ENCODE data around the gene XIRP1. TPM values are rescaled to one million over a fixed set of nuclear protein-coding genes. Genes with fewer than 3 reads are reported as not detected.
"Not testable (repeated sequence)": the region's sequence is repeated elsewhere in the genome, so short reads cannot be mapped to it uniquely, and the experiment has no call there.

Gene XIRP1
- total and polyA plus RNA-seq, 7 donors = 111 to 2,126 (median 601) TPM

DNA sequence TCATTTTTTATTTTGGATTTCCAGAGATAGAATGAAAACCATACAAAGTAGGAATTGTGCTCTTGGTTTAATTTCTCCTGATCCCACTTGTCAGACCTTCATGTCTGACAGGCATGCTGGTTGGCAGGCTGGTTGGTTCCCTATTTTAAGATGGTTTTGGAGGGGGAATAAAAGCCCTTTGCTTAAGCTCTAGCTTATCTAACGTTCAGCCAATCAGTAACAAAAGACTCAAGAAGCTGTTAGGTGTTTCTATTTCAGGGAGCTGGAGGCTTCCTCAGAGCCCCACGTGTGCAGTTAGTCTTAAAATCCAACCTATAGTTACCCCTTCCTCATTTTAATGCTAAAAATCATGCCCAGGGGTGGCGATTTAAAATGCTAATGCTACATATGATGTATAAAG is 40.5 kb upstream of the XIRP1 start:
- WGBS, 3 donors = 34 to 40% (median 34%) methylated on average over 3 of the region's 3 CpGs

DNA sequence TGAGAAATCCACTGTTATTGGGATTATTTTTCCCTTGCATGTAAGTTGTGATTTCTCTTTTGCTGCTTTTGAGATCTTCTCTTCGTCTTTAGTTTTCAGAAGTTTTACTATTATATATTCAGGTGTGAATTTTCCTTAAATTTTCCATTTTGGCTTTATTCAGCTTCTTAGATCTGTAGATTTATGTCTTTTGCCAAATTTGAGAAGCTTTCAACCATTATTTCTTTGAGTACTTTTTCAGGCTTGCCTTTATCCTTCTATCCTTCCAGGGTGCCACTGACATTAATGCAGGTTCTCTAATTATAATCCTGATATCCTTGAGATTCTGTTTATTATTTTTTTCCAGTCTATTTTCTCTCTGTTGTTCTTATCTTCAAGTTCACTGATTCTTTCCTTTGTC is 38.1 kb upstream of the XIRP1 start:
- Histone ChIP-seq H3K9me3 (peaks cover 4% of the 10 kb centered on the region), H3K27ac (no peak overlapping the region), H3K27me3 (ENCODE audit: insufficient read depth in 3 of 3, low read length in 2 of 3) (no peaks in the 10 kb centered on the region), H3K4me3 (no peak overlapping the region), H3K4me1 (no peaks in the 10 kb centered on the region), H3K36me3 (ENCODE audit: insufficient read depth in 1 of 2, low read depth in 1 of 2) (no peaks in the 10 kb centered on the region)
- ATAC-seq = no peak
- intact Hi-C loops (cut with DNase I) = no loop called here
- TF ChIP-seq, protein P1, sequence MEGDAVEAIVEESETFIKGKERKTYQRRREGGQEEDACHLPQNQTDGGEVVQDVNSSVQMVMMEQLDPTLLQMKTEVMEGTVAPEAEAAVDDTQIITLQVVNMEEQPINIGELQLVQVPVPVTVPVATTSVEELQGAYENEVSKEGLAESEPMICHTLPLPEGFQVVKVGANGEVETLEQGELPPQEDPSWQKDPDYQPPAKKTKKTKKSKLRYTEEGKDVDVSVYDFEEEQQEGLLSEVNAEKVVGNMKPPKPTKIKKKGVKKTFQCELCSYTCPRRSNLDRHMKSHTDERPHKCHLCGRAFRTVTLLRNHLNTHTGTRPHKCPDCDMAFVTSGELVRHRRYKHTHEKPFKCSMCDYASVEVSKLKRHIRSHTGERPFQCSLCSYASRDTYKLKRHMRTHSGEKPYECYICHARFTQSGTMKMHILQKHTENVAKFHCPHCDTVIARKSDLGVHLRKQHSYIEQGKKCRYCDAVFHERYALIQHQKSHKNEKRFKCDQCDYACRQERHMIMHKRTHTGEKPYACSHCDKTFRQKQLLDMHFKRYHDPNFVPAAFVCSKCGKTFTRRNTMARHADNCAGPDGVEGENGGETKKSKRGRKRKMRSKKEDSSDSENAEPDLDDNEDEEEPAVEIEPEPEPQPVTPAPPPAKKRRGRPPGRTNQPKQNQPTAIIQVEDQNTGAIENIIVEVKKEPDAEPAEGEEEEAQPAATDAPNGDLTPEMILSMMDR (IDR thresholded peaks at IDR 0.05) = no peak
- WGBS, 3 donors = 76 to 91% (median 91%) methylated on average over 1 of the region's 1 CpG
- DNase-seq = no peak

More for the DNA sequence above, 40.5 kb upstream of the XIRP1 start:
- ATAC-seq = no peak
- no peak for DNase-seq
- intact Hi-C loops (cut with DNase I) = no loop called here
- Histone ChIP-seq H3K36me3 (ENCODE audit: insufficient read depth in 1 of 2, low read depth in 1 of 2) (no peaks in the 10 kb centered on the region), H3K9me3 (peaks cover 4% of the 10 kb centered on the region), H3K27me3 (ENCODE audit: insufficient read depth in 3 of 3, low read length in 2 of 3) (no peaks in the 10 kb centered on the region), H3K4me3 (no peak overlapping the region), H3K4me1 (no peaks in the 10 kb centered on the region), H3K27ac (no peak overlapping the region)
- TF ChIP-seq, protein P1 (IDR thresholded peaks at IDR 0.05) = no peak

DNA sequence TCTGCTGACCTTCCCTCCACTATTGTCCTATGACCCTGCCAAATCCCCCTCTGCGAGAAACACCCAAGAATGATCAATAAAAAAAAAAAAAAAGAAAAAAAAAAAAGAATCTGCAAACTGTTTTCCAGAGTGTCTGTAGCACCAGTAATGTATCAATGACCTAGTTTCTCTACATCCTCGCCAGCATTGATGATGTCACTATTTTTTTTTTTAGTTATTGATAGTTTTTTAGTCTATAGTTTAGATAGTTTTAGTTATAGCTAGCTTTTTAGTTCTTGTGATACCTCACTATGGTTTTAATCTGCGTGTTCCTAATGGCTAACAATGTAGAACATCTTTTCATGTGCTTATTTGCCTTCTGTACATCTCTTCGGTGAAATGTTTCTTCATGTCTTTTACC is 36.1 kb upstream of the XIRP1 start:
- DNase-seq (no peak), ATAC-seq (no peak)
- intact Hi-C loops (cut with DNase I) = no loop called here
- Histone ChIP-seq H3K27ac (no peak overlapping the region), H3K4me1 (no peaks in the 10 kb centered on the region), H3K27me3 (ENCODE audit: insufficient read depth in 3 of 3, low read length in 2 of 3) (no peaks in the 10 kb centered on the region), H3K36me3 (ENCODE audit: insufficient read depth in 1 of 2, low read depth in 1 of 2) (no peaks in the 10 kb centered on the region), H3K9me3 (peaks cover 4% of the 10 kb centered on the region), H3K4me3 (no peak overlapping the region)
- 75 to 93% (median 92%) methylated on average over 3 of the region's 4 CpGs for WGBS, 3 donors
- TF ChIP-seq, protein P1 (IDR thresholded peaks at IDR 0.05) = no peak

DNA sequence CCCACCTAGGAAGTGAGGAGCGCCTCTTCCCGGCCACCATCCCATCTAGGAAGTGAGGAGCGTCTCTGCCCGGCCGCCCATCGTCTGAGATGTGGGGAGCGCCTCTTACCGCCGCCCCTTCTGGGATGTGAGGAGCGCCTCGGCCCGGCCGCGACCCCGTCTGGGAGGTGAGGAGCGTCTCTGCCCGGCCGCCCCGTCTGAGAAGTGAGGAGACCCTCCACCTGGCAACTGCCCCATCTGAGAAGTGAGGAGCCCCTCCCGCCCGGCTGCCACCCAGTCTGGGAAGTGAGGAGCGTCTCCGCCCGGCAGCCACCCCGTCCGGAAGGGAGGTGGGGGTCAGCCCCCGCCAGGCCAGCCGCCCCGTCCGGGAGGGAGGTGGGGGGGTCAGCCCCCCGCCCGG is 35.2 kb upstream of the XIRP1 start:
- intact Hi-C loops (cut with DNase I) = not testable (repeated sequence)

DNA sequence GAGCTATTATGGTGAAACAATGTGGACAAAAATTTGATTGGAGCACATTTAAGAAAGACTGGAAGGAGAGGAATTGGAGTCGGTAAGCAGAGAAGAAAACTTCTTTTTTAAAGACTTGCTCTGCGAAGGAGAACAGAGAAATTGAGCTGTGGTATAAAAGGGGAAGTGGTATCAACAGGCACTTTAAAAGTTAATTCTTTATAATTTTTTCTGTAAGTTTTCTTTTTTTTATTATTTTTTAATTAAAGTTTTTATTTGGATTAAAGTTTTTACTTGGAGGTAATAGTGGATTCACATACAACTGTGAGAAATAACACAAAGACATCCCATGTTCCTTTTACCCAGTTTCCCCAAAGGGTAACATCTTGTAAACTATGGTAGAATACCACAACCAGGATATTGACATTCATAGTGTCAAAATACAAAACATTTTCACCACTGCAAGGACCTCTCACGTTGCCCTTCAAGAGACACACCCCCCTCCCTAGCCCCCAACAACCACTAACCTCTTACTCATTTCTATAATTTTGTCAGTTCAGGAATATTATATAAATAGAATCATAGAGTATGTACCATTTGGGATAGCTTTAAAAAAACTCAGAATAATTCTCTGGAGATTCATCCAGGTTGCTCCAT is 33.8 kb upstream of the XIRP1 start:
- peaks cover 4% of the 10 kb centered on the region for H3K9me3 ChIP-seq
- no peak for ATAC-seq
- 56 to 64% (median 58%) methylated on average over 3 of the region's 3 CpGs for WGBS, 3 donors

More for the DNA sequence above, 35.2 kb upstream of the XIRP1 start:
- H3K36me3 ChIP-seq (ENCODE audit: insufficient read depth in 1 of 2, low read depth in 1 of 2); DNase-seq; ATAC-seq; H3K4me3 ChIP-seq; H3K4me1 ChIP-seq; H3K27ac ChIP-seq; H3K9me3 ChIP-seq; H3K27me3 ChIP-seq (ENCODE audit: insufficient read depth in 3 of 3, low read length in 2 of 3): not testable (repeated sequence)
- 94 to 99% (median 96%) methylated on average over 12 to 28 of the region's 32 CpGs for WGBS, 3 donors

More for the DNA sequence above, 33.8 kb upstream of the XIRP1 start:
- no peaks in the 10 kb centered on the region for H3K4me1 ChIP-seq
- H3K27ac ChIP-seq = no peak overlapping the region
- intact Hi-C loops (cut with DNase I) = no loop called here
- no peaks in the 10 kb centered on the region for H3K36me3 ChIP-seq (ENCODE audit: insufficient read depth in 1 of 2, low read depth in 1 of 2)
- TF ChIP-seq, protein P1 (IDR thresholded peaks at IDR 0.05) = no peak
- H3K4me3 ChIP-seq = no peak overlapping the region
- DNase-seq = no peak
- no peaks in the 10 kb centered on the region for H3K27me3 ChIP-seq (ENCODE audit: insufficient read depth in 3 of 3, low read length in 2 of 3)

All from psoas muscle (tissue), 8 donors.